PC-9 (cell line): Measurements from ENCODE around the gene CCT6A. TPM values are rescaled to one million over a fixed set of nuclear protein-coding genes. Genes with fewer than 3 reads are reported as not detected.
"Not testable (repeated sequence)": the region's sequence is repeated elsewhere in the genome, so short reads cannot be mapped to it uniquely, and the experiment has no call there.

ENCODE experiments used
- BruUV-seq: library from RNA; stranded (reverse); fragments of 400-500 nt; replicated peaks from 2 replicates; lab custom pipeline; 2021; lab: Mats Ljungman, UMichigan
- CTCF ChIA-PET: fragments of 300-600 bp; sonication (Branson Sonifier 250); formaldehyde crosslinking; loops from one replicate; lab custom pipeline; 2022; ENCODE audit warnings: antibody characterized with exemption; lab: Charles Lee
- POLR2A ChIA-PET: fragments of 300-600 bp; sonication (Branson Sonifier 250); formaldehyde crosslinking; loops from one replicate; lab custom pipeline; 2022; ENCODE audit warnings: antibody characterized with exemption; ENCODE audit not compliant: unreplicated experiment; lab: Charles Lee
- DNase-seq, 2 experiments: peaks; one replicate each; pipeline versions ENCODE4 v3.0.0 to v3.0.0-alpha.2; 2015 to 2022; ENCODE audit warnings: mixed read lengths in 1 of 2
- H2AFZ ChIP-seq: fragments of 200-600 bp; sonication (generic); 2 replicates; pipeline ENCODE4 v1.8.1; 2017; ENCODE audit warnings: antibody characterized with exemption
- H3F3A ChIP-seq: fragments of 200-600 bp; sonication (generic); 2 replicates; pipeline ENCODE4 v1.8.1; 2017; ENCODE audit warnings: antibody characterized with exemption, mild to moderate bottlenecking, low read depth; ENCODE audit not compliant: insufficient read depth
- H3K27ac ChIP-seq: fragments of 200-600 bp; sonication (generic); 2 replicates; pipeline ENCODE4 v1.6.1; 2016; ENCODE audit warnings: mixed run types
- H3K27me3 ChIP-seq: fragments of 200-600 bp; sonication (generic); 2 replicates; pipeline ENCODE4 v1.6.1; 2016; ENCODE audit warnings: low read depth, mixed run types; ENCODE audit not compliant: insufficient read depth
- H3K36me3 ChIP-seq: fragments of 200-600 bp; sonication (generic); 2 replicates; pipeline ENCODE4 v1.6.1; 2016; ENCODE audit warnings: low read depth, mixed run types
- H3K4me1 ChIP-seq: fragments of 200-600 bp; sonication (generic); replicated peaks from 2 replicates; pipeline ENCODE4 v1.6.1; 2016; ENCODE audit warnings: mixed run types; ENCODE audit not compliant: insufficient read depth
- H3K4me2 ChIP-seq: fragments of 200-600 bp; sonication (generic); 2 replicates; pipeline ENCODE4 v1.6.1; 2017; ENCODE audit warnings: mixed run types
- H3K4me3 ChIP-seq: fragments of 200-600 bp; sonication (generic); 2 replicates; pipeline ENCODE4 v1.6.1; 2016; ENCODE audit warnings: mixed run types
- H3K79me2 ChIP-seq: fragments of 200-600 bp; sonication (generic); 2 replicates; pipeline ENCODE4 v1.6.1; 2017; ENCODE audit warnings: low read depth, mixed run types
- H3K9me2 ChIP-seq: fragments of 200-600 bp; sonication (generic); 2 replicates; pipeline ENCODE4 v1.8.1; 2017; ENCODE audit warnings: mild to moderate bottlenecking; ENCODE audit not compliant: insufficient read depth
- H3K9me3 ChIP-seq: fragments of 200-600 bp; sonication (generic); 2 replicates; pipeline ENCODE4 v1.8.1; 2016; ENCODE audit warnings: low read depth; ENCODE audit not compliant: insufficient read depth
- H4K20me1 ChIP-seq: fragments of 200-600 bp; sonication (generic); 2 replicates; pipeline ENCODE4 v1.8.1; 2017; ENCODE audit not compliant: insufficient read depth
- CTCF ChIP-seq: fragments of 200-600 bp; sonication (generic); conservative IDR thresholded peaks from 2 replicates; pipeline ENCODE4 v1.6.1; 2017; ENCODE audit warnings: mixed run types, antibody characterized with exemption, mild to moderate bottlenecking, moderate library complexity
- EZH2 ChIP-seq: fragments of 200-600 bp; sonication (generic); IDR thresholded peaks from 2 replicates; pipeline ENCODE4 v1.8.0; 2017; ENCODE audit warnings: antibody characterized with exemption, low read depth
- intact Hi-C: fragments of 100-400 bp; cut with micrococcal nuclease; formaldehyde crosslinking; loops from one replicate; pipeline ENCODE4 v1.10.0; 2022; ENCODE audit not compliant: unreplicated experiment
- total RNA-seq: library from RNA; stranded (reverse); gene quantifications from 2 replicates; pipeline ENCODE4 v1.2.3, GENCODE V29; 2021

The CCT6A gene
- total RNA-seq, 1 experiment from 2014 or later, result 323 TPM

- no peak overlapping the region for H3K27ac ChIP-seq
- no TSS peak for BruUV-seq
Observed at GRCh38 chr7:56048245-56048644, 3.3 kb upstream of the CCT6A start.

GRCh38 chr7:56048763-56049162, 2.8 kb upstream of the CCT6A start:
- H3K4me3 ChIP-seq, H3K9me3 ChIP-seq, H3K27me3 ChIP-seq, H2AFZ ChIP-seq, intact Hi-C loops, POLR2A ChIA-PET, H3K9me2 ChIP-seq, BruUV-seq, H3K27ac ChIP-seq: not testable (repeated sequence)
- peaks cover 95% of the 10 kb centered on the region for H3K79me2 ChIP-seq
- peaks cover 20% of the 10 kb centered on the region for H3K36me3 ChIP-seq
- CTCF ChIA-PET, result interaction anchor here (0.6 kb wide), 1 partner anchor 17 kb away, joined by 5 read pairs; no protein-coding TSS in a partner anchor
- H3K4me1 ChIP-seq, result peaks cover 26% of the 10 kb centered on the region
- peaks cover 35% of the 10 kb centered on the region; the same call in 1 of the 2 replicates for H3F3A ChIP-seq
- peak overlapping the region; percentile 78; the same call in 1 of the 2 replicates for H3K4me2 ChIP-seq
- peaks cover 24% of the 10 kb centered on the region; the same call in 1 of the 2 replicates for H4K20me1 ChIP-seq
- DNase-seq, result peak in 1 of 2 experiments; percentile 58

More at GRCh38 chr7:56048245-56048644, 3.3 kb upstream of the CCT6A start:
- DNase-seq, result no peak
- peaks cover 30% of the 10 kb centered on the region; the same call in 1 of the 2 replicates for H3F3A ChIP-seq
- H3K4me2 ChIP-seq, result no peak overlapping the region
- H3K27me3 ChIP-seq, result no peaks in the 10 kb centered on the region
- peaks cover 92% of the 10 kb centered on the region for H3K79me2 ChIP-seq
- ChIA-PET CTCF (no interaction called here), POLR2A (no interaction called here)
- peaks cover 20% of the 10 kb centered on the region; the same call in 1 of the 2 replicates for H4K20me1 ChIP-seq
- intact Hi-C loops, result no loop called here
- peaks cover 21% of the 10 kb centered on the region for H3K4me1 ChIP-seq
- no peak overlapping the region for H2AFZ ChIP-seq
- H3K36me3 ChIP-seq, result peaks cover 14% of the 10 kb centered on the region
- TF ChIP-seq CTCF (no peak), EZH2 (no peak)
- no peaks in the 10 kb centered on the region for H3K9me3 ChIP-seq
- H3K4me3 ChIP-seq, result no peak overlapping the region
- no peaks in the 10 kb centered on the region for H3K9me2 ChIP-seq

- BruUV-seq, result TSS peak; percentile 83
- no peak for DNase-seq
- H3K4me3 ChIP-seq, result peak overlapping the region; percentile 97
- no peaks in the 10 kb centered on the region for H3K27me3 ChIP-seq
- intact Hi-C loops, result loop anchor here (1.0 to 5.0 kb wide), 3 partner anchors 13 to 684 kb away; partner anchors contain the start of genes LANCL2, NIPSNAP2 and SUMF2
- peaks cover 40% of the 10 kb centered on the region for H3K4me1 ChIP-seq
- ChIA-PET POLR2A (interaction anchor here (0.5 to 1.2 kb wide), 22 partner anchors 8 to 1292 kb away, joined by 3 to 63 read pairs (median 6); partner anchors contain the start of genes CHCHD2, NIPSNAP2, SEC61G and SUMF2), CTCF (interaction anchor here (0.5 to 1.1 kb wide), 5 partner anchors 12 to 95 kb away, joined by 3 to 6 read pairs (median 4); no protein-coding TSS in a partner anchor)
- H3K27ac ChIP-seq, result peak overlapping the region; percentile 78
- TF ChIP-seq EZH2 (no peak), CTCF (no peak)
- H3K9me3 ChIP-seq, result no peaks in the 10 kb centered on the region
- peaks cover 97% of the 10 kb centered on the region for H3K79me2 ChIP-seq
- peak overlapping the region; percentile 89 for H2AFZ ChIP-seq
- no peaks in the 10 kb centered on the region for H3K9me2 ChIP-seq
- H4K20me1 ChIP-seq, result peaks cover 41% of the 10 kb centered on the region
- H3K36me3 ChIP-seq, result peaks cover 42% of the 10 kb centered on the region
- H3F3A ChIP-seq, result peaks cover 56% of the 10 kb centered on the region
- H3K4me2 ChIP-seq, result peak overlapping the region; percentile 78
Observed at GRCh38 chr7:56051053-56051338, 569 bp upstream of the CCT6A start.
